ENCODE measurements around the gene HCFC1. TPM values are rescaled to one million over a fixed set of nuclear protein-coding genes. Genes with fewer than 3 reads are reported as not detected.

HCFC1 gene
- total RNA-seq, 1 experiment from 2014 or later = 16.1 TPM

DNA sequence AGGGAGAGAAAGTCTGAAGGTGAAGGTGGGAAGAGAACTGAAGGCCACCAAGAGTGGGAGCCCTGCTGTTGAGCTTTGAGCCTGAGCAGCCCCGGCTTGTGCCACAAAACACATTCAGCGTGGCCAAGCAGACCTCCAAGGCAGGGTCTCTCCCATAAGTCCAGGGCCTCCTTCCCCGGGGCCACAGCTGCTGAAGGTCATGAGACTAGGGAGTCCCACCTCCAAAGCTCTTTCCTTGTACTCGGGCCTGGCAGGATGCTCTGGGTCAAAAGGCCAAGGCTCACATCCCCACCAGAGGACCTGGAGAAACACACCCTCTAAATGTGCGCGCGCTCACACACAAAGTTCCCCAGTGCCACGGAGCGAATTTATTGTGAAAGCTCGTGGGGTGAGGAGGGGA lies 42.0 kb downstream of the HCFC1 start:
- in situ Hi-C loops (cut with HindIII; ENCODE audit: low sequenced_read_pairs) = no loop called here
- no peak for DNase-seq (ENCODE audit: low spot score)

GRCh38 chrX:153928846-153929245 lies 42.8 kb downstream of the HCFC1 start:
- DNase-seq (ENCODE audit: low spot score) = no peak
- in situ Hi-C loops (cut with HindIII; ENCODE audit: low sequenced_read_pairs) = no loop called here

DNA sequence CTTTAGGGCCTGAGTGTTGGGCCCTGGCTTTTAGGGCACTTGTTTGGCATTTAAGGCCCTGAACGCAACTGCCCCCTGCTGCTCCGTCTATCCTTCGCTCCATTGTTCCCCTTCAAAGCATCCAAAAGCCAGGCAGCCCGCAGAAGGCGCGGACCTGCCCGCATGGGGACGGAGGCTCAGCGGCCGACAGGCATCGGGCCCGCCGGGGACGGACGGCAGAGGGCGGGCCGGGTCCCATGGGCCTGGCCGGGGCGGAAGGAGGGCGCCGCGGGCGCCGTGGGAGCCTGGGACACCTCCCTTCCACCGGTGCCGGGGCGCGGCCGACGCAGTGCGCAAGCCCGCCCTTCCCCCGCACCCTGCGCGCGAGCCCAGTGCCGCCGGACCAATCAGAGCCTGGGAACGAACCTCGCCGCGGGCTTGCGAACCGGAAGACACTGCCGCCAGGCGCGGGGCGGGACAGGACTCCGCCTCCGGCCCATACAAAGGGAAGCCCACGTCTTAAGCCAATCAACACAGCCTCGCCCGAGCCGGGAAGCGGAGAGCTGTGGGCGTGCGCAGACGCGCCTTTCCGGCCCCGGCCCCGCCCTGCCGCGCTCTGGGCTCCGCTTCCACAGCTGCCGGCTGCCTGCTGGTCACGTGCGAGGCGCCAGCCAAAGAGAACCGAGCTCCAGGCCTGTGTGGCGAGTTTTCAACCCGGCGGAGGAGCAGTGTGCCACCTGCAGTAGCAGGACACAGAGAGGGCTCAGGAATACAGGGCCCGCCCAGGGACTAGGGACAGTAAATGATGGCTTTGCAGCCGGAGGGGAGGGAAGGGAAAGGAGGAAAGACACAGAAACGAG lies 43.5 kb downstream of the HCFC1 start:
- DNase-seq (ENCODE audit: low spot score) = peak; percentile 93
- in situ Hi-C loops (cut with HindIII; ENCODE audit: low sequenced_read_pairs) = no loop called here

DNA sequence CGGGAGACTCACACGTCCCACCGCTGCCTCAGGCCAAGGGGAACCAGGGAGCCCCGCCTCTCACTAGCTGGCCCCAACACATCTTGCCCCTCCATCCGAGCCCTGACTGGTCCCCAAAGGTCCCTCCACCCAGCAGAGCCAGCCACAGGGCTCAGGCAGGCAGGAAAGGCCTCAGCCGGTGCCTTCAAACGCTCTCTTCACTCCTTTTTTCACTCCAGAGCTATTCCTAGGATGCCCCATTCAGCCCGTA lies 44.0 kb downstream of the HCFC1 start:
- in situ Hi-C loops (cut with HindIII; ENCODE audit: low sequenced_read_pairs) = no loop called here
- DNase-seq (ENCODE audit: low spot score) = no peak

DNA sequence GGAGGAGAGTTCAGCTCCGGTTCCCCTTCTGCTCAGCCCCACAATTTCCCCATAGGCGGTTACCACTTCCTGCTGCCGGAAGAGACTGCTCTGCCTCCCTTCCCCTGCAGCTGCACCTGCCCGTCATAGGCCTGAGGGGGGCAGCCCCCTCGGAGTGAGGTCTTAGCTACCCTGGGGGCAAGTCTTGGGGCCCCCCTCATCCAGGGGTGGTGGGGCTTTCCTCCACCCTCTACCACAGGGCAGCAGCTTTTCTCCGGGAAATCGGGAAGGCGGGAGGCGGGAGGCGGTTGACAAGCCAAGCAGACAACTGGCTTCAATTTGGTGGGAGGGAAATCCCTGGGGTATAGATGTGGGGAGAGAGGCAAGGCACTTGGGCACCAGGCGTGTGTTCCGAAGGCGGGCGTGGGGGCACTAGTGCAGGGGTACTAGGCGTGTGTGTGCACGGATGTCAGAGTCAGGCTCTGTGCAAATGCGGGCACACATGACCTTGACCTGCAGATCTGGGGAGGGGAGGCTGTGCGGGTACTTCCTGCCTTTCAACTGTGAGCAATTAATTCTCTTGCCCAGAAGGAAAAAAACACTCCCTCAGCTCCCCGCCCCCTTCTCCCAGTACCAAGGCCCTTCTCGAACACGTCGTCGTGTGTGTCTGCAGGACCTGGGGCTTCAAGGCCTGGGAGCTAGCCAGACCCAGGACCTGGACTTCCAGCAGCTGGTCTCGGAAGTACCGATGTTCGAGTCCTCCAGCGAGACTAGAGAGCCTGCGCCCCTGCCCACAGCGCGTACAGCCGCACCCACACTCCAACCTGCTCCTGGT lies 44.6 kb downstream of the HCFC1 start:
- in situ Hi-C loops (cut with HindIII; ENCODE audit: low sequenced_read_pairs) = no loop called here
- DNase-seq (ENCODE audit: low spot score) = no peak

DNA sequence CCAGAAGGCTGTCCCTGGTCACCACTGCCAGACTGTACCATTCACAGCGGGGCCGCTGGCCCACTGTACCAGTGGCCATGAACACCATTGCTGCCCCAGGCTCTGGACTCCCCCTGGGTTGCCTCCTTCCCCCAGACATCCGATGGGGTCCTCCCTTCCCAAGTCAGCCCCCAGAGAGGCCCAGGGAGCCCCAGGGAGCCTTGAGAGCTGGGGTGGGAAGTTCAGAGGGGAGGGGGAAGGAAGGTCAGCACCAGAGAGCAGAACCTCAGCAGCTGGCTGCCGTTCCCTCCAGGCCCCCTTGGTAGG lies 45.1 kb downstream of the HCFC1 start:
- in situ Hi-C loops (cut with HindIII; ENCODE audit: low sequenced_read_pairs) = no loop called here
- DNase-seq (ENCODE audit: low spot score) = no peak

DNA sequence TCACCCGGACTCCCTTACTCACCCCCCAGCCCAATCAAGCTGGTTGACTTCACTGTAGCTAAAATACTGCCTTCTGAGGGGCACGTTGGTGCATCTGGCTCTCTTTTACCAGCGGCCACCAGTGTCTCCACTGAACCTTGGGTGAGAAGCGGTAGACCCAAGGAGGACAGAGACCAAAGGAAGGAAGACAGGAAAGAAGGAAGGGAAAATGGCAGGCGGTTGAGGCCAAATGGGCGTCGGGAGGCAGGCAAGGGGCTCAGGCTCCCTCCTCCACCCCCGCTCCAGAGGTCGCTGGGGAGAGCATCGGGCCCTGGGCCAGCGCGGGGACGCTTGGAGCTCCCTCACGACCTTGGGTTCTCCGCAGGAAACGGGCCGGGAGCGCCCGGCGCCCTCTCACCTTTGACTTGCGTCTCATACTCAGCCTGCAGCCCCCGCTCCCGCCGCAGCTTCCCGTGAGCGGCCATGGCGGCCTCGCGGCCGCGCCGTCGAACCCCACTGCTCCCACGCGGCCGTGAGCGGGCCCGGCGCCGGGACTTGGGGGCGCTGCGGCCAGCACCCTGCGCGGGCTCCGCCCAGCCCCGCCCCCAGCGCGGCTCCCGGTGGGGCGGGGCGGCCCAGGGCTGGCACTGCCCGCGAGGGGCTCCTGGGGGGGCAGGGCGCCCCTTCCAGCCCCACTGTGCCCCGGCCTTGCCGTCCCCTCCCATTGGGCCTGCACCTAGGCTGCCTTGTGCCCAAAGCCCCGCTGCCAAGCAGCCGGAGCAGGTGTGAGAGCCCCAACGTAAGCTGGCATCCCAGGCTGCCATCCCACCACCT lies 45.7 kb downstream of the HCFC1 start, which contains the start of gene ARHGAP4:
TSS of gene ARHGAP4 (minus strand) at position 526 of the 813 bp plus-strand sequence. CDS start at position 464, 62 bp downstream.
- in situ Hi-C loops (cut with HindIII; ENCODE audit: low sequenced_read_pairs) = no loop called here
- no peak for DNase-seq (ENCODE audit: low spot score)

DNA sequence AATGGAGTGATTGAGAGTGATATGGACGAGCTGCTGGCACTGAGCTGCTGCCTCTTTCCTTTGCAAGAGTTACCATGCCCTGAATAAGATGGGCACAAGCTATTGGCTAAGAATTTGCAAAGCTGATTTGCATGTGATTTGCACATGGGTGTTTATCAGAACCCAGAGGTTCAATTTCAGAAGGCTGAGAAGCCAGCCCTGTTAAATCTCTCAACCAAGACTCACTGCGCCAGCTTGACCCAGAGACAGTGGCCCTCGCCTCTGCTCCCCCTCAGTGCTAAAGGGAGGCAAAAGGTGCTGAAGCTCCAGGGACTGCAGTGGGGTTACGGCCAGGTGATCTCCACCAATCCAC lies 46.3 kb downstream of the HCFC1 start:
- no peak for DNase-seq (ENCODE audit: low spot score)
- in situ Hi-C loops (cut with HindIII; ENCODE audit: low sequenced_read_pairs) = no loop called here

- no peak for DNase-seq (ENCODE audit: low spot score)
- in situ Hi-C loops (cut with HindIII; ENCODE audit: low sequenced_read_pairs) = no loop called here
Observed at GRCh38 chrX:153924149-153924861, 47.3 kb downstream of the HCFC1 start.

- in situ Hi-C loops (cut with HindIII; ENCODE audit: low sequenced_read_pairs) = no loop called here
- DNase-seq (ENCODE audit: low spot score) = peak; percentile 86
Observed at GRCh38 chrX:153922932-153923857, 48.4 kb downstream of the HCFC1 start.

DNA sequence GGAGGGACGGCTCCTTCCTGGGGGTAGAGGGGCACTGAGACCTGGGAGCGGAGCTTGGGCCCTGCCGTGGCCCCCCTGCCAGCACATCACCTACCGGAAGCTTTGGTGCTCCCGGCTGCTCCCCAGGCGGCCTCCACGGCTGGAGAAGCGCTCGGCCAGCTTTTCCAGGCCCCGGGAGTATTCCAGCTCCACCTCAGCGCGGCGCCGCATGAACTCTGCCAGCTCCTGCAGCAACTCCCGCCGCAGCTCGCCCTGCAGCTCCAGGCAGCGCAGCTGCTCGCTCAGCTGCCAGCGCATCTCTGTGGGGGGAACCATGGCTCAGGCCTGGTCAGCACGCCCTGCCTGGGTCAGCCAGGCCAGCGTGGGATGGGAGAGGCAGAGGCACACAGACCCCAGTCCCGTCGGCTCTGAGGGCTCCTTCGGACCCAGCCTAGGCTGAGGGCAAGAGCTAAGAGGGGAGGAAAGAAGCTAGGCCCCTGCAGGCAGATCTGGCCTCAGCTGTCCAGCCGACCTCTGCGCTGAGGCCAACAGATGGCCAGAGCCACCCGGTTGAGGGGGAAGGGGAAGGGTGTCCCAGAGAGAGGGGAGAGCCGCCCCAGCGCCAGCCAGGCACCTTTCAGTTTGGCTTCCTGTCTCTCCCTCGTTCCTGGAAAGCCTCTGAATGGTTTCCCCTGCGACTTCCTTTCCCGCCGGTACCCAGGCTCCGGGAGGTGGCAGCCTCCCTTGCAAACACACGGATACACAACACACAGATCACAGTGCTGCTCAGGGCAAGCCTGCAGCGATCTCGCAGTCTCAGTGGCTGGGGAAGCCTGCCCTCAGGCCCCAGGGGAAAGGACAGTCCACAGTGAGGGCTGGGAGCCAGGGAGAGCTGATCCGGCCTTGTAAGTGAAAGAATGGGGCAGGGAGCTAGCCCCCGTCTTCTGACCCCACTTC lies 49.8 kb downstream of the HCFC1 start:
- in situ Hi-C loops (cut with HindIII; ENCODE audit: low sequenced_read_pairs) = no loop called here
- DNase-seq (ENCODE audit: low spot score) = no peak

DNA sequence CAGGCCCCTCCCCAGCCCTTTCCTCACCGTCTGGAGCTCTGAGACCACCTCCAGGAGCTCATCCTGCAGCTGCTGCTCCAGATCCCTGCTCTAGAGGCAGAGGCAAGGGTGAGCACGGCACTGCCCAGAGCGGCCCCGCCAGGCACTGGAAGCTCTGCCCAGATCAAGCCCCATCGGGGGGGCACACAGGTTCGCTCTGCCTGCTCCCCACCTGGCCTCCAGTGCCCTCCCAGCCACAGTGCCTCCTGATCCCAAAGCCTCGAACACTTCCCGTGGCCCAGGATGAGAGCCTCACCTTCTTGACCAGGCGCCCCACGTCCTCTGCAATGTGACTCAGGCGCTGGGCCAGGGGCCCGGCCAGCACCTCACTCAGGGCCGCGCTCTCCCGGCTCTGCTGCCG lies 50.5 kb downstream of the HCFC1 start:
- DNase-seq (ENCODE audit: low spot score) = no peak
- in situ Hi-C loops (cut with HindIII; ENCODE audit: low sequenced_read_pairs) = no loop called here

DNA sequence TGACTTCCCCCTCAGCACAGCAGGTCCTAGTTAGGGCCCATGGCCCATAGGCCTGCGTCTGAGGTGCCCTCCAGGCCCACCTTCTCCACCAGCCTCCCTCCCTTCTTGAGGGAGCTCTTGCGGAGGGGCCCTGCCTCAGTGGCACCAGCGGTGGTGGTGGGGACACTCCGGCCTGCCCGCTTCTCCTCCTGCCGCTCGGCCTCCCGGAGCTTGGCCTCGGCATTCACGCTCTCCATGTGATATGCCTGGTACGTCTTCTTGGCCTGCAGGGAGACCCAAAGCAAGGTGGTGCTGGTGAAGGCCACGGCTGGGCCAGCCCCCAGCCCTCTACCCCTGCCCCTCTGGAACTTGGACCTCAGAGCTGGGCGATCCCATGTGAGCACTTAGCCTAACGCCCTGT lies 51.1 kb downstream of the HCFC1 start:
- in situ Hi-C loops (cut with HindIII; ENCODE audit: low sequenced_read_pairs) = no loop called here
- no peak for DNase-seq (ENCODE audit: low spot score)

GRCh38 chrX:153919281-153919680 lies 52.3 kb downstream of the HCFC1 start:
- in situ Hi-C loops (cut with HindIII; ENCODE audit: low sequenced_read_pairs) = no loop called here
- DNase-seq (ENCODE audit: low spot score) = no peak

DNA sequence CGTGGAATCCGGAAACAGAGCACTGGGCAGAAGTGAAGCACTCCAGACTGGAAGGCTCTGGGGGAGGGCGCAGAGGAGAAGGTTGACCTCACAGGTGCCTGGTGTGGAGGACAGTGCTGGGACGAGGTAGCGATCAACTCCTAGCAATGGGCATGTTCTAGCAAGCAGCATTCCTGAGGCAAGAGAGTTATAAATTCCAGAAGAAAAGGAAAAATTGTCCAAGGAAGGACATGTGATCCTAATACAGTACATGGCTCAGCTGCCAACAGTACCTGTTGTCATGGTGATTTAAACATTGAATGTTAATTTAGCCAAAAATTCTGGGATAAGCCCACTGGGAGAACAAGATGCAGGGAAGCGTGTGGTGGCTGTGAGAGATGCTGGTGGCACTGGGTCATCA lies 53.7 kb downstream of the HCFC1 start:
- no peak for DNase-seq (ENCODE audit: low spot score)
- in situ Hi-C loops (cut with HindIII; ENCODE audit: low sequenced_read_pairs) = no loop called here

- DNase-seq (ENCODE audit: low spot score) = no peak
- in situ Hi-C loops (cut with HindIII; ENCODE audit: low sequenced_read_pairs) = no loop called here
Observed at GRCh38 chrX:153913701-153914100, 57.9 kb downstream of the HCFC1 start.

GRCh38 chrX:153913211-153913610 lies 58.4 kb downstream of the HCFC1 start:
- in situ Hi-C loops (cut with HindIII; ENCODE audit: low sequenced_read_pairs) = no loop called here
- no peak for DNase-seq (ENCODE audit: low spot score)

DNA sequence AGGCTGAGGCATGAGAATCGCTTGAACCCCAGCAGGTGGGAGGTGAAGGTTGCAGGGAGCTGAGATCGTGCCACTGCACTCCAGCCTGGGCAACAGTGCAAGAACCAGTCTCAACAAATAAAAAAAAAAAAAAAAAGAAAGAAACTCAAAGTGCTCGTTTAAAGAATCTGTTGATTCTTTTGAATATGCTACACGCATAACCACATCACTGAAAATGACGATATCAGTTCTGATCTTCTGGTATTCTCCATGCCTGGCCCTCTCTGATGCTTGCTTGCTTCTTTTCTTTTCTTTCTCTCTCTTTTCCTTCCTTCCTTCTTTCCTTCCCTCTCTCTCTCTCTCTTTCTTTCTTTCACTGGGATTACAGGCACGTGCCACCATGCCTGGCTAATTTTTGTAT lies 59.8 kb downstream of the HCFC1 start:
- in situ Hi-C loops (cut with HindIII; ENCODE audit: low sequenced_read_pairs) = no loop called here
- no peak for DNase-seq (ENCODE audit: low spot score)
